ENCODE measurements around the gene TXNDC5.
"Not testable (repeated sequence)": the region's sequence is repeated elsewhere in the genome, so short reads cannot be mapped to it uniquely, and the experiment has no call there.

The TXNDC5 gene

DNA sequence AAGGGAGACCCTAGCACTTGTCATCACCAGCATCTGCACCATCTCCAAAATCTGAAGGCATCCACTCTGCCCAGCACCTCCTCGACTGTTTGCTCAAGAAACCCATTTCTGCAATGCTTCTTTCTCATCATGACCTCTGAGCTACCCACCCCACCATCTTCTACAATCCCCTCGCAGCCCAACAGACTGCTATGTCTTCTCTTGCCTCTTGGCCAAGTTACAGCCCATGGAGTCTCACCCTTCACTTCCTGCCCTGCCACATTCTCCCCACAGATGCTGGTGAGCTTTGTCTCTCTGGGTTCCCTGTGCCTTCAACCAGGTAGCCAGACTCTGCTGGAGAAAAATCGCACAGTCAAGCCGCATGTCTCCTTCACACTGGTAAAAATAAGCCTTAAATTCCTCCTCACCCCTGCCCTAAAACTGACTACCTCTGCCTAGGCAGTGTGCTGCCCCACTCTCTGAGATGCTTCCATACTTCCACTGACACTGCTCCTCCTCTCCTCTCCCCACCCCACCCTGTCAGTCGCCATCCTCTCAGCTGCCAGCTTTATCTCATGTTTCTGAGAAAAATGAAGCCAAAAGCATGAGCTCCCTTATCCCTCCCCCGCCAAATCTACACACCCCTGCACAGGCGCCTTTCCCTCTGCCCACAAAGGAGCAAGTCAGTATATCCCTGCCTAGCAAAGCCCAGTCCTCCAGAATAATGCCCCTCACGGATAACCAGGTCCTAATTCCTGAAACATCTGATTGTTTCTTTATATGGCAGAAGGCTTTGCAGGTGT lies 2.3 kb upstream of the TXNDC5 start:
- DNase-seq, result peak; percentile 10

DNA sequence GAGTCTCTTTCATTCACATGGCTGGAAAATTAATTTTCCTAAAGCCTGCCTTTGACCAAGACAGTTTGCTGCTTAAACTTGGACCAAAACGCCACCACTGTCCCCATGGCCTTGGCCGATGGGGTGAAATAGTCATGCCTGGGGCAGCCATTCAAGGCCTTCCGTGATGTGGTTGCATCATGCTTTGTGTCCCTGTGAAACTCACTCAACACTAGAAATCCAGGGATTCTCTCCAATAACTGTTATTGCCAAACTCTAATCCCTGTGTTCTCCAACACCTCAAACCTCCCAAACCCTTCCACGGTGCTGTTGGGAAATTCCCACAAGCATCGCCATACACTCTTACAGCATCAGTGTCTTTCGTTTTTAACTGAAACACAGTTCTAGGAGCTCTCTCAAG lies 1.4 kb upstream of the TXNDC5 start:
- peak; percentile 22 for DNase-seq

DNA sequence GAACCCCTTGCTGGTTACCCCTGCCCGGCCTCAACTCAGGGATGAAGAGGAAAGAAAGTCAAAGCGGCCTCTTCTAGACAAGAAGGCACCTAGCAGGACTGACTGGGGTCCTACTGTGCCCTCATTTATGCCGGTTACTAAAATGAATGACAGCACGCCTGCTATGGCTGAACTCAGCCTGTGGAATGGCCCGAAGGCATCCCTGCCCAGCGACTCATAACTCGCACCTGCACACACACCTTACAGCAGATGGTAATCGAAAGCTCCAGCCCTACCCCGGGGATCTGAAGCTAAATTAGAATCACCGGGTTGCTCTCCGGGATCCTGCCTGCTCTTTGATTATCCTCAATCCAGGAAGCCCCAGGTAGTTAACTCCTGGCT lies 747 bp upstream of the TXNDC5 start:
- peak; percentile 58 for DNase-seq

DNA sequence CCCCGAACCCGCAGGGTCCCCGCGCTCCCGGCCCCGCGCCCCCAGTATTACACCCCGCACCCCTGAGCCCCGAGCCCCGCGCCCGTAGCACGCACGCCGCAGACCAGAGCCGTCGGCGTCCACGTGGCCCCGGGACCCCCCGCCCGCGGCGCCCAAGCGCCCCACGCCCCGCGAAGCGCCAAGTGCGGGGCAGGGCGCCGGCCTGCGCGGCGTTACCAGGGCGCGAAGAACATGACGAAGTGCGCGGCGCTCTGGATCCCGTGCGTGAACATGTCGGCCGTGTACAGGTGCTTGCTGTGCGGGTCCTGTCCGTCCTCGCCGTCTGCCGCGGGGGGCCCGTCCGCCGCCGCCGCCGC lies 312 bp downstream of the TXNDC5 start:
- DNase-seq, result no peak

DNA sequence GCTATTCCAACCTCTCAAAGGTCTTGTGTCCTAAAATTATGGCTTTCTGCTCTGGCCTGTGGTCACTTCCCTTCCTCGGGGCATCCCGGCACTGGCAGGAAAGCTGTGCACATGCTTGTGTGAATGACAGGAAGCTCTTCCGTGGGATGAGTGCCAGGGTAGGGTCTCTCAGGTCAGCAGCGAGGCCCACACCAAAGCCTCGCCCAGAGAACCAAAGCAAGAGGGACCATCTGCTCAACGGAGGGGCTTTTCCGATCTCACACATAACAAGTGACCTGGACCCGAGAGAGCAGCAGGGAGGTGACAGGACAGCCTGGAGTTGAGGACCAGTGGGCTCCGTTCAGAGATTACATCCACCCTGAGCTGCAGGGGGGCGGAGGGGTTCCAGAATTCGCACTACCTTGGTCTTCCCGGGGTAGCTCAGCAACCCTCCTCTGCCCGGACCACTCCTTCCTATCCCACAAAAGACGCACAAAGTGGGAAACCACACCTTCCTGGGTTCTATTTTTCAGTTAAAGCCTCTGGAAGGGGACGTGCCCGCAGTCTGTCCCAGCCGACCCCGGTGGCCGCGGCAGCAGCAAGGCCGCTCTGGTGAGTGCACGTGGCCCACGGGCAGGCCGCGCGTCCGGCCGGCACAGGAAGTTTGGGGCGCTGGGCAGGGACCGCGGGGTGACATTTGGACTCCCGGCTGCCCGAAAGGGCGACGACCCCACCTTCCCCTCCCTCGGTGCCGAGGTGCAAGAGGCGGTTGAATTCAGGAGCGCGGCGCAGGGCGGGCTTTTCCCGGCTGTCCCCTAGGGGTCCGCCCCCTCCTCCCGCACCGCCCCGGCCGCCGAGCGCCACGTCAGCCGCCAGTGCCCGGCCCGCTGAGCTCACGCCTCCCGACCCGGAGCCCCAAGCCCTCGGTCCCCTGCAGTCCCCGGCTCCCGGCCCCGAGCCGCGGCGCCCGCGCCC lies 988 bp downstream of the TXNDC5 start:
- peak; percentile 74 for DNase-seq

DNA sequence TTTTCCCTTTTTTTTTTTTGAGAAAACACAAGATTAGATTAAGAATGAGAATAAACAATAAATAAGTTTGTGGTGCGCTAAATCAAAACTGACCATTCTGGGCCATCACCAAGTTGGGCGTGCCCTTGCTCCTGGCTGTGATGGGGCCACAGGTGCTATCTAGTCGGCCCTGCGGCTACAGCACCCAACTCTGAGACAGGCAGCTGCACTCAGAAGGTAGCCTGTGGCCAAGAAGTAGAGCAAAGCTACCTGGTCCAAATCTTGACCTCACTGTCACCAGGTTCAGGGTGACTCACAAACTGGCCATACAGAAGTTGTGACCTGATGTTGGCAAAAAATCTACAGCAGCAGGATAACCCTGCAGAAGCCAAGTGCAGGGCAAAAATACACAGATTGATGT lies 3.4 kb downstream of the TXNDC5 start:
- DNase-seq, result peak; percentile 11

DNA sequence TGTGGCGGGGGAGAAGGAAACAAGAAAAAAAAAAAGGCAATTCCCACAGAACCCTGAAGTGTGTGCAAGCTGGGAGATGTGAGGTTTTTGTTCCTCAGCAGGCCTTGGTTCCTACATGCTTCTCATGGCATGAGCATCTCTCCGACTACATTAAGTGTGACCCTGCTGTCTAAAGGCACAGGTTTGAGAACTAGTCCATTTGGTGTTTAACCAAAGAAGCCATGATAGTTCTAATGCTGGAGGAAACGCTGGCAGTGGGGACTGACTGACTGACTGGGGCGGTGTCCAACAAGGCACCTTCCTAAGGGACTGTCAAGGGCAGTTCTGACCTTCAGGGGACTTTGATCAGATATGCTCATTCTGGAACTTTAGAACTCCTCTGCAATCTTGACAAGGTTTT lies 3.8 kb downstream of the TXNDC5 start:
- peak; percentile 19 for DNase-seq

DNA sequence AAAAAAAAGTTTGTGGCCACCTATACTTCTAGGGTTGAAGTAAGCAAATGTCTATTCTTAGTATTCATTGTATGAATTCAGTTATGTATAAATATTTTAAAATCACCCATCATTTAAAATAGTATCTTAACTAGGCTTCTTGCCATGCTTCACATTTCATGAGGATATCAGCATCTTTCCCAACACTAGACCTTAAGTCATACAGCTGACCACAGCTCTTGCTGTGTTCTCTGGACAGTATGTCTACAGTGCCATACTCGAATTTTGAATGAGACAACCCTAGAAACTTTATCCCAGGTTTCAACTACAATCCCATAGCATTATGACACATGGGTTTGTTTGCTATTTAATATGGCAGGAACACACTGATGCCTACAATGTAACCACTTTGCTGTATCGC lies 5.2 kb downstream of the TXNDC5 start:
- DNase-seq, result no peak

DNA sequence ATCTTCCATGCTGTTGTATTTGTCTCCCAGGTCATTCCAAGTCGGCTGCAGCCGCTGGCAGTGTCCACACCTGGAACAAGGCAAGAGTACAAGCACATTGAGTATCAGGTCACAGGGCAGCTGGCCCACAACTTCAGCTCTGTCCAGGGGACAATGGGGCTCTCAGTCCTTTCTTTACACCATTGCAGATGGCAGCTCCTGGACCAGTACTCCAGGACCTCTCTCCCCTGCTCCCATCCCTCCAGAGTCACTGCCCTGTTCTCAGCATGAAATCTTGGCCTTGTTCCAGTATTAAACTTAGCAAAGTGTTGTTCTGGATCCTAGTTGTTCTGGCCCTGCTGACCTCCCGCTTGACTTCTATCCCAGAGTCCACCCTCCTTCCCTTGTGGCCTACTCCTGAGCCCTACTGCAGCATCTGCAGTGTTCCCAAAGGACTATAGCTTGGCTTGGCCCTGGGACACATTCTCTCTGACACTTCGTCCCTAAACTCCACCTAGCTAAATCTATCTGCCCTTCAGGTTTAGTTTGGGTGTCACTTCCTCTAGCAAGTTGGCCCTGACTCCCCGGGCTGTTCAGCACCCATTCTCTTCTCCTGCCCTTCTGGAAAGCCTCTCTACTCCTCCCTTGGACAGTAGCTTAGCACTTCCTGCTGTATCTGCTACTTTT lies 5.8 kb downstream of the TXNDC5 start:
- DNase-seq, result peak; percentile 32

DNA sequence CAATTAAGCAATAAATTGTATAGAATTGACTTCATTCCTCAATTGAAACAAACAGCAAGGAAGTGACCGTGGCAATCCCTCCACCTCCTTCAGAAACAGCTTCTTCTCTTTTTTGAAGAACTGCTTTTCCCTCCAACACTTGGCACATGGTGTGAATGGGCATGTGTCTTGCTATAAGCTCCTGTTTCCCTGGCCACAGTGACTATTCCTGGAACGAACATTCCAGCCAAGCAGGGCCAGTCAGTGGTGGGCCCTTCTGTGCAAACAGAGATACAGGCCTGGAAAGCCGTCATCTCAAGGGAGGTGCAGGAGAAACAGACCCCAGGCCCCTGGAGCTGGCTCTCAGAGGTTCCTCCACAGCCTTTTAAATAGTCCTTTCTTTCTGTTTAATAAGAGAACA lies 6.9 kb downstream of the TXNDC5 start:
- no peak for DNase-seq

DNA sequence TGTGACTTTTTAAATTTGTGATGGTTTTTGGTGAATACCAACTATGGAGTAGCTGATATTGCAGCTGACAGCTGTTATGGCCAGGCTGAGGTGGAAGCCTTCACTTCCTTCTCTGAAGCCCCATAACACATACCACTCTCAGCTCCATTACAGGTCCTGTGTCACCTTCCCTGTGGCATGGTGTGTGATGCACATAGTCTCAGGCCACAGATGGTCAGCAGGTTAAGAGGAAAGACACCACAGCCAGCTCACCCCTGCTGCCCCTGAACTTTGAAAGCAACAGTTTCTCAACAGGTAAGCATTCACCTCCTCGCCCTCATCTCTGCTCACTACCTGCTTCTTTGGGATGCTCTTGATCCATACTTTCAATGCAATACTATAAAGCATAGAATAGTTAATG lies 7.7 kb downstream of the TXNDC5 start:
- DNase-seq, result no peak

DNA sequence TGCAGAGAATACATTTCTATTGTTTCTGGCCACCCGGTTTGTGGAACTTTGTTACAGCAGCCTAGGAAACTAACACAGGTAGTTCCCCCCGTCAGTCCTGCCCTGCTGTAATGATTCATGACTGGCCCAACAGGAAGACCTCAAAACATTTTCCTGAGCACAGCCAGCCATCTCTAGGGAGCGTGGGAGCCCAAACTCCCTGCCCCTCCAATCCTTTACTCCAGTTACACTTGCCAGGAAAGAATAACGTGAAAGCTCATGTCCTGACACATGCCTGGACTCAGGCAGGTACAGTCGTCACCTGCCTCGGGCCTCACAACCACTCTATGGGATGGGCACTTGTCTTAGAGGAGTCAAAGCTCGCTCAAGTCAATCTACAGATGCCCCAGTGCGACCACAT lies 8.4 kb downstream of the TXNDC5 start:
- no peak for DNase-seq

DNA sequence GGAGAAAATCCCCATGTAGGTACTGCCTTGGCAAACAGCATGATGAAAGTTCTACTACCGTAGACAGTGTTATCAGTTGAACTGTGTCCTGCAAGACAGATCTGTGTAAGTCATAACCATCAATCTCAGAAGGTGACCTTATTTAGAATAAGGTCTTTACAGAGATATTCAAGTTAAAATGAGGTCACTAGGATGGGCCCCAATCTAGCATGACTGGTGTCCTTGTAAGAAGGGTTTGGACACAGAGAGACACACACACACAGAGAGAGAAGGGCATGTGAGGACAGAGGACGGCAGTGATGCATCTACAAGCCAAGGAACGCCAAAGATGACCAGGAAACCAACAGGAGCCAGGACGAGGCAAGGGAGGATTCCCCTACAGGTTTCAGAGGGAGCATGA lies 8.8 kb downstream of the TXNDC5 start:
- DNase-seq, result no peak

DNA sequence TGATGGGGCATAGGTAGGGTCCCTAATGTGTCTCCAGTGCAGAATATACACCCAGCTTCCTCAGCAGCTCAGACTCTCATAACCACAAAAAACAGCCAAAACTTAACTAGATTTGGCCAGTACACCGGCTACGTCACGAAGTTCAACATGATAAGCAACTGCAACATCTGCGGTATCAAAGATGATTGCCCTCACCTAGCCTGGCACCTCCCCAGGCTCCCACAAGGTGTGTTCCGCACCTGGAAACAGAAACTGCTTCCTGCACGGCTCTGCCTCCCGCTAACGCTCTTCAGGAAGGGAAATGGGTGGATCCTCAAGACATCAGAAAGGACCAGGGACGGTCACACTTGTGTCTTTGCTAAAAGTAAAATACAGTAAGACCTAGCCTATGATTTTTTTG lies 9.5 kb downstream of the TXNDC5 start:
- DNase-seq, result no peak

DNA sequence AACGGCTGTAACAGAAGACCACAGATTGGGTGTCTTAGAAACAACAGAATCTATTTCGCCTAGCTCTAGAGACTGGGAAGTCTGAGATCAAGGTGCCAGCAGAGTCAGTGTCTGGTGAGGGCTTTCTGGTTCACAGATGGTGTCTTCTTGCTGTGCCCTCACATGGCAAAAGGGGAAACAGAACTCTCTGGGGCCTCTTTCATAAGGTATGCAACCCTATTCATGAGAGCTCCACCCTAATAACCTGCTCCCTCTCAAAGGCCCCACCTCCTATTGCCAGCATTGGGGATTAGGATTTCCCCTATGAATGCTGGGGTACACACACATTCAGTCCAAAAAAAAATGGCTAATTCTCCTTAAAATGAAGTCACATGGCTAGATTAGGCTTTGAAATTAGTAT lies 10.0 kb downstream of the TXNDC5 start:
- DNase-seq, result no peak

DNA sequence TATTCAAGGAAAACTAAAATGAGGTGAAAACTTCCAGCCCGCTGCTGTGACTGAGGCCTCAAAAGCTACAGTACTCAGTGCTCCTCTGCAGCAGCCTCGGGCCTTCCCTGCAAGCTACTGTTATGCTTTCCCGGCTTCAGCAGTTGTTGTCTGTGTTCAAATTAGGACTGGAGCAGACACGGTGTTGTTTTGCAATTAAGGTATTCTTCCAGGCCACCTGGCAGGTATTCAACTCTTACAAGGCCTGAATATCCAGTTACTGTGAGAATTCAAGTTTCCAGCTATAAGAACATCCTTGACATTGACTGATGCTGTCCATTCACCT lies 10.7 kb downstream of the TXNDC5 start:
- no peak for DNase-seq

DNA sequence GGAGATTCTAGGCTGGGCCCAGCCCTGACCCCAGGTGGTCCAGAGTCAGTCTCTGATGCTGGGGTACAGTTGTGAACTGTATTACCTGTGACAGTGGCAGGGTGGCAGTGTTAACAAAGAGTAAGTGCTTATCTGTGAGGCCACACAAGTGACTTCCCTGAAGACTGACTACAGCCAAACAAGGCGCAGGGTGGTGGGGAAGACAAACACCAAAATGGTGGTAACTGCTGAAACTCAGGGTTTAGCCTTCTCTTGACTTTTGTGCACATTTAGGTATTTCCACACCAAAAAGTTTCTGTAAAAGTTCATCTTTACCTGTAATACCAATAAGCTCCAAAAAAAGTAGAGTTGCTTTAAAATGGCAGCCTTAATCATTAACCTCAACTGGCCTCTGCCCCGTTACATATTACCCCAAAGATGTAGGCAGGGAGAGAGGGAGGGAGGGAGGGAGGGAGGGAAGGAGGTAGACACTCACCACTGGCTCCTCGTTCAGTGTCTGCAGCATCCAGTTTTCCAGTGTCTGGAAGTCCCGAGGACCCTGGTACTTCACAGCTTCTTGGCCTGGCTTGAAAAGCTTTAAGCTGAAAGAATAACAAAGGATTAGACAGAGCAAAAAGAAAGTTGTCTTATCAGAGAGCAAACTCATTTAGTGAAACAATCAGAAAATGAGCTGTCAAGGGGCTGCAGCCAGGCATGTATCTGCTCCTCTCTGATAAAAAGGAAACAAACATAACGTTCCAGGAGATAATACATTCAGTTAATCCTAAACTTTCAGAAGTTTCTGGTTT lies 11.3 kb downstream of the TXNDC5 start:
- no peak for DNase-seq

DNA sequence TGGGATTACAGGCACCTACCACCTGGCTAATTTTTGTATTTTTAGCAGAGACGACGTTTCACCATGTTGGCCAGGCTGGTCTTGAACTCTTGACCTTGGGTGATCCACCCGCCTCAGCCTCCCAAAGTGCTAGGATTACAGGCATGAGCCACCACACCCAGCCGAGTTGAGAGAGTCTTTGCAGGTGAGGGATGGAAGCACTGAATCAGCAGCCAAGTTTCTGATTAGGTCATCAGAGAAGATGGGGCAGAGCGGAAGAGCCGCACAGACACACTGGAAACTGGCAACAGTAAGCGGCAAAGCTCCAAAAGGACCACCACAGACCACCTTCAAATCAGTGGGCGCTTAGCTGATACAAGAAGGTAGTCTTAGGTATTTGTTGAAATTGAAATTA lies 12.4 kb downstream of the TXNDC5 start:
- DNase-seq, result not testable (repeated sequence)

DNA sequence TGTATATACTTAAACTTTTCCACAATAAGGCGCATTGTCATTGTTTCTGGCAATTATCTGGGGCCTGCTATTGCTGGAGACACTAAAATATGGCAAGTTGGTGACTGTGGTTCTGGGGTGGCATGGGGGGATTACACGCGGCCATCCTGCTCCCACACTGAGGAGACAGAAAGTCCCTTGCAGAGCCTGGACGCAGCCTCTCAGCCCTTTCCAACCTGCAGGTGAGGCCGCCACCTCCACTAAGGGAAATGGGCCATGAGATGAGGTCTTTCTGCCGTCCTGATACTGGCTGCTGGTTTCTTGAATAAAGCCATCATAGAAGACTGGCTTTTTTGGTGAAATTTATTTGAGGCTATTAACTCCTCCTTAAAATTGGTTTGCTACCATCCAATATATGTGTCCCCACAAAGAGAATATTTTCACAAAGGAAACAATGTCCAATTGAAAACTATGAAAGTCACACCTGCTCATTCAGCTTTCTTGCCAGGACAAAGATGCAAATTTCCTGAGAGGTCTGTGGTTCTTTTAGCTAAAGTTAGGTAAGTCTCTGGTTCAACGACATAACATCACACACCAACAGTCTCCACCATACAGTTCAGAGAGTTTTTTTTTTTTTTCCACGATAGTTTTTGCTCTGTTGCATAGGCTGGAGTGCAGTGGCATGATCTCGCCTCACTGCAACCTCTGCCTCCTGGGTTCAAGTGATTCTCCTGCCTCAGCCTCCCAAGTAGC lies 13.0 kb downstream of the TXNDC5 start:
- no peak for DNase-seq

DNA sequence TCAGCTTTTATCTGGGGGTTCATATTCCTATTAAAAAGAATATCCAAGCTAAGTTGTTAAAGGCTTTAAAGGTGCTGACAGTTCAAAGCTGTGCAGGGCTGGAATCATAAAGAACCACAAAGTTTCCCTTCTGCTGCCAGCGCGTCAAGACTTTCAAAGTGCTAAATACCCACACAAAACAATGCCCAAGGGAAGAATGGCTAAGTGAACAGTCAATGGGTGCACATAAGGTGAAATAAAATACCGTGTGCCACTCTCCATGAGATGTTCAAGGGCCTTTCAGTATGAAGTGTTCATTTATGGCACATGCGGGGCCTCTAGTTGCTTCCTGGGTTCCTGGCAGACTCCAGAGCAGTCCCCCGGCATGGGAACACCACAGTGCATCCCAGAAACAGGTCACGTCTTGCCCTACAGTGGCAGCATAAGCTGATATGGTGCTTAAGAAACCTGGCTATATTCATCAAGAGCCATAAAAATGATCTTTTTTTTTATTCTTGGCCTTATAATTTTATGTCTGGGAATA lies 14.1 kb downstream of the TXNDC5 start:
- DNase-seq, result no peak

DNA sequence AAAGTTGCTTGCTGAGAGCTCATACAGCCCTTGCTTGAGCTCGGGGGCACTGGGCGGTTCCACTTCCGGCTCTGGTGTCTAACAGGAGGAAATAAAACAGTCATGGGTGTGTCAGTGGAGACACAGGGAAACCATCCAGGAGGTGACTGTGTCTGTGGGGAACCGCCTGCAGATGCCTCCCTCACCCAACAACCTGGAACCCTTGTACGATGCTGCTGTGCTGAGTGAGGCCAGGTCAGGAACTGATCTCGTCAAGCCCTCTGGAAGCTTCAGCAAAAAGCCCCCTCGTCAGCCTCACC lies 15.5 kb downstream of the TXNDC5 start:
- DNase-seq, result no peak
